ENCODE results near the gene TFAP2B.

GRCh38 chr6:50818673-50819072, at the start of gene TFAP2B:
- no peak for TF ChIP-seq MAX (IDR thresholded peaks at IDR 0.05)
- no peak for TF ChIP-seq FOXM1 (IDR thresholded peaks at IDR 0.05; ENCODE audit: borderline replicate concordance, low read depth)
- no peak for TF ChIP-seq YY1 (IDR thresholded peaks at IDR 0.05; ENCODE audit: low read depth)
- no peak for TF ChIP-seq REST (IDR thresholded peaks at IDR 0.05; ENCODE audit: low read depth)
- no peak for TF ChIP-seq RAD21 (IDR thresholded peaks at IDR 0.05; ENCODE audit: low read depth)
- TF ChIP-seq TEAD4 (IDR thresholded peaks at IDR 0.05) = no peak
- TF ChIP-seq EP300 (IDR thresholded peaks at IDR 0.05; ENCODE audit: borderline replicate concordance) = no peak
- no peak for TF ChIP-seq TAF1 (IDR thresholded peaks at IDR 0.05; ENCODE audit: low read depth)
- no peak for TF ChIP-seq USF1 (IDR thresholded peaks at IDR 0.05)
- no peak for TF ChIP-seq TCF12 (IDR thresholded peaks at IDR 0.05; ENCODE audit: low read depth)
- TF ChIP-seq CEBPB (IDR thresholded peaks at IDR 0.05) = no peak

All from Ishikawa (cell line).